CD4-positive, CD25-positive, alpha-beta regulatory T cell (primary cell): ENCODE measurements around the gene VKORC1L1. TPM values are rescaled to one million over a fixed set of nuclear protein-coding genes. Genes with fewer than 3 reads are reported as not detected.

Experiments
- ATAC-seq, 2 donors: fragments of 150-1000 bp; cut with Tn5 transposase; one replicate each; pipeline ENCODE4 v1.10.0; 2021; ENCODE audit warnings: low read depth in 2 of 2, moderate number of reproducible peaks in 2 of 2, moderate library complexity in 1 of 2
- DNase-seq, 3 donors: peaks; one replicate each; pipeline versions ENCODE4 v3.0.0 to v3.0.0-alpha.2; 2012 to 2022; ENCODE audit warnings: mixed read lengths in 1 of 3
- H3K27ac ChIP-seq: one replicate; pipeline ENCODE4 v1.7.0; 2013; ENCODE audit warnings: mild to moderate bottlenecking, low read length; ENCODE audit not compliant: insufficient read depth, poor library complexity, severe bottlenecking
- H3K27me3 ChIP-seq: one replicate; pipeline ENCODE4 v1.7.0; 2013; ENCODE audit warnings: low read length; ENCODE audit not compliant: control insufficient read depth, insufficient read depth
- H3K36me3 ChIP-seq: one replicate; pipeline ENCODE4 v1.7.0; 2013; ENCODE audit warnings: mild to moderate bottlenecking, low read length, moderate library complexity; ENCODE audit not compliant: control insufficient read depth, insufficient read depth
- H3K4me1 ChIP-seq: 2 replicates; pipeline ENCODE4 v1.7.0; 2013; ENCODE audit warnings: mild to moderate bottlenecking, low read length; ENCODE audit not compliant: insufficient read depth, control insufficient read depth, poor library complexity, severe bottlenecking
- H3K4me3 ChIP-seq: one replicate; pipeline ENCODE4 v1.7.0; 2013; ENCODE audit warnings: low read depth, mild to moderate bottlenecking, low read length, moderate library complexity
- H3K9me3 ChIP-seq, 2 experiments: 1 replicate in 1 of 2; 2 replicates in 1 of 2; pipeline ENCODE4 v1.7.0; 2013; ENCODE audit warnings: low read length in 2 of 2, mild to moderate bottlenecking in 1 of 2, moderate library complexity in 1 of 2; ENCODE audit not compliant: control insufficient read depth in 2 of 2
- H3K27ac Mint-ChIP-seq, 3 donors: one replicate each; pipeline ENCODE4 v1.8.0; 2020 to 2022; ENCODE audit warnings: mild to moderate bottlenecking in 3 of 3, mixed read lengths in 3 of 3, moderate library complexity in 2 of 3
- H3K27me3 Mint-ChIP-seq: one replicate; pipeline ENCODE4 v1.8.0; 2022; ENCODE audit warnings: mild to moderate bottlenecking, mixed read lengths
- H3K36me3 Mint-ChIP-seq: one replicate; pipeline ENCODE4 v1.8.0; 2020; ENCODE audit warnings: mixed read lengths
- H3K4me1 Mint-ChIP-seq, 4 donors: one replicate each; pipeline ENCODE4 v1.8.0; 2020 to 2022; ENCODE audit warnings: mixed read lengths in 4 of 4, mild to moderate bottlenecking in 1 of 4
- H3K4me3 Mint-ChIP-seq, 4 donors: one replicate each; pipeline ENCODE4 v1.8.0; 2020 to 2022; ENCODE audit warnings: mild to moderate bottlenecking in 4 of 4, mixed read lengths in 4 of 4, moderate library complexity in 3 of 4
- H3K9me3 Mint-ChIP-seq, 7 donors: one replicate each; pipeline ENCODE4 v1.8.0; 2020 to 2022; ENCODE audit warnings: mixed read lengths in 7 of 7, mild to moderate bottlenecking in 3 of 7, moderate library complexity in 2 of 7
- polyA plus RNA-seq, 4 donors: library from polyadenylated mRNA; unstranded; fragments of 300-500 nt; fragmentation: Illumina TruSeq; gene quantifications; one replicate each; pipeline ENCODE4 v1.2.3, GENCODE V29; 2021
- total RNA-seq: library from RNA; stranded (reverse); gene quantifications from one replicate; pipeline ENCODE4 v1.2.3, GENCODE V29; 2022

Gene VKORC1L1
- total and polyA plus RNA-seq, 5 donors from 2014 or later: 3.7 to 5.5 (median 3.9) TPM

GRCh38 chr7:65946904-65947303, 74.0 kb downstream of the VKORC1L1 start:
- Histone ChIP-seq H3K4me3 (no peak overlapping the region), H3K4me1 (no peaks in the 10 kb centered on the region), H3K36me3 (no peaks in the 10 kb centered on the region), H3K27ac (no peak overlapping the region), H3K27me3 (no peaks in the 10 kb centered on the region), H3K9me3 (no peaks in the 10 kb centered on the region)
- peak in 1 of 3 donors; percentile 5 for DNase-seq
- no peaks in the 10 kb centered on the region for H3K27me3 Mint-ChIP-seq
- peaks cover 0 to 9% (median 0%) of the 10 kb centered on the region in 4 donors for H3K4me1 Mint-ChIP-seq
- H3K4me3 Mint-ChIP-seq: no peak overlapping the region
- H3K36me3 Mint-ChIP-seq: no peaks in the 10 kb centered on the region
- no peak for ATAC-seq
- no peak overlapping the region for H3K27ac Mint-ChIP-seq
- no peaks in the 10 kb centered on the region for H3K9me3 Mint-ChIP-seq

GRCh38 chr7:65951837-65952578, 79.1 kb downstream of the VKORC1L1 start:
- Mint-ChIP-seq H3K9me3 (no peaks in the 10 kb centered on the region), H3K4me3 (peak overlapping the region in 1 of 4 donors; percentile 28), H3K27me3 (no peaks in the 10 kb centered on the region), H3K36me3 (peaks cover 18% of the 10 kb centered on the region), H3K4me1 (peaks cover 0 to 9% (median 0%) of the 10 kb centered on the region in 4 donors), H3K27ac (no peak overlapping the region)
- Histone ChIP-seq H3K27ac (no peak overlapping the region), H3K9me3 (no peaks in the 10 kb centered on the region), H3K27me3 (no peaks in the 10 kb centered on the region), H3K4me1 (no peaks in the 10 kb centered on the region), H3K36me3 (peaks cover 21% of the 10 kb centered on the region), H3K4me3 (no peak overlapping the region)
- DNase-seq (no peak), ATAC-seq (no peak)

GRCh38 chr7:65953001-65953720, 80.3 kb downstream of the VKORC1L1 start:
- H3K4me3 Mint-ChIP-seq: no peak overlapping the region
- no peak for ATAC-seq

DNA sequence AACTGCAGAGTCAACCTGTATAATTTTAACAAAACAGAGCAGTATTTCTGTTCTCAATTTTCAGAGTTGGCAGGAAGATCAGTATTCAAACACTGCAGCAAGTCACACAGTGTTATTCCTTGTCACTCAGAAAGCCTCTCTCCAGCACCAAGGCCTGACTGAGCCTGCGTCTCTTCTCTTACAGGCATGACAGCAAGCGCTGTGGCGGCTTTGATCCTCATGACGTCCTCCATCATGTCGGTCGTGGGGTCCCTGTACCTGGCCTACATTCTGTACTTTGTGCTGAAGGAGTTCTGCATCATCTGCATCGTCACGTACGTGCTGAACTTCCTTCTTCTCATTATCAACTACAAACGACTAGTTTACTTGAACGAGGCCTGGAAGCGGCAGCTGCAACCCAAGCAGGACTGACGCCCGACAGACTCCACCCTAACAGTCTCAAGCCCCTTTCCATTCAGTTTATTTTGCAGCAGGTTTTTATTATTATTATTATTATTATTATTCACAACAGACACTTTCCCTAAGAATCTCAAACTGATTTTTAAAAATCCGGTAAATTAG, 81.1 kb downstream of the VKORC1L1 start:
- no peaks in the 10 kb centered on the region for H3K9me3 ChIP-seq
- peaks cover 26% of the 10 kb centered on the region for H3K36me3 ChIP-seq
- no peaks in the 10 kb centered on the region for H3K4me1 ChIP-seq
- H3K27ac ChIP-seq: no peak overlapping the region
- H3K27me3 ChIP-seq: no peaks in the 10 kb centered on the region
- no peak overlapping the region for H3K4me3 ChIP-seq
- no peaks in the 10 kb centered on the region for H3K27me3 Mint-ChIP-seq
- peaks cover 0 to 9% (median 1%) of the 10 kb centered on the region in 4 donors for H3K4me1 Mint-ChIP-seq
- ATAC-seq (no peak), DNase-seq (no peak)
- H3K9me3 Mint-ChIP-seq: no peaks in the 10 kb centered on the region
- H3K27ac Mint-ChIP-seq: no peak overlapping the region
- H3K4me3 Mint-ChIP-seq: no peak overlapping the region
- H3K36me3 Mint-ChIP-seq: peaks cover 29% of the 10 kb centered on the region

More at GRCh38 chr7:65953001-65953720, 80.3 kb downstream of the VKORC1L1 start:
- peak overlapping the region in 2 of 3 donors; percentile 35 to 55 for H3K27ac Mint-ChIP-seq
- Histone ChIP-seq H3K4me1 (no peaks in the 10 kb centered on the region), H3K36me3 (peaks cover 21% of the 10 kb centered on the region), H3K27ac (no peak overlapping the region), H3K4me3 (no peak overlapping the region), H3K27me3 (no peaks in the 10 kb centered on the region), H3K9me3 (no peaks in the 10 kb centered on the region)
- H3K4me1 Mint-ChIP-seq: peaks cover 0 to 9% (median 0%) of the 10 kb centered on the region in 4 donors
- DNase-seq: no peak
- no peaks in the 10 kb centered on the region for H3K9me3 Mint-ChIP-seq
- peaks cover 22% of the 10 kb centered on the region for H3K36me3 Mint-ChIP-seq
- H3K27me3 Mint-ChIP-seq: no peaks in the 10 kb centered on the region

DNA sequence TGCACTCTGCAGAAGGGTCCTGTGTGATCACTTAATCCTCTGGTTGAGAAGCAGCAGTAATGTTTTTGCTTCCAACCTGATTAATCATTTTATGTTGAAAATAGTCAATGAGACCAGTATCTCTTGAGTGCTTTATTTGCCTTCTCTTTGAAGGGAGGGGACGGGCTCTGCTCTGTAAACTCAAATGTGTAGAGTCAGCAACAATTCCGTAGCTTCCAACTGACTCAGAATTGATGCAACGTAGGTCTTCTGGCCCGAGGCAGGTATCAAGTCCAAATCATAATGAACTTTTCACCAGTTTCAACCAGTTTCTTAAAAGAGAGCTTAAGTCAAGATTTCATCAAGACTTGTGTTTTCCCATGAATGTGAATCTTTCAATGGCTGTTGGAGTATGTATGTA, 82.8 kb downstream of the VKORC1L1 start:
- H3K36me3 Mint-ChIP-seq: peaks cover 42% of the 10 kb centered on the region
- H3K4me1 Mint-ChIP-seq: peaks cover 0 to 3% (median 0%) of the 10 kb centered on the region in 4 donors
- H3K9me3 Mint-ChIP-seq: no peaks in the 10 kb centered on the region
- Histone ChIP-seq H3K4me1 (no peaks in the 10 kb centered on the region), H3K4me3 (no peak overlapping the region), H3K36me3 (peaks cover 37% of the 10 kb centered on the region), H3K9me3 (no peaks in the 10 kb centered on the region), H3K27ac (no peak overlapping the region), H3K27me3 (no peaks in the 10 kb centered on the region)
- no peak overlapping the region for H3K27ac Mint-ChIP-seq
- DNase-seq (no peak), ATAC-seq (no peak)
- no peak overlapping the region for H3K4me3 Mint-ChIP-seq
- no peaks in the 10 kb centered on the region for H3K27me3 Mint-ChIP-seq

- no peak overlapping the region for H3K27ac Mint-ChIP-seq
- Histone ChIP-seq H3K4me1 (no peaks in the 10 kb centered on the region), H3K9me3 (no peaks in the 10 kb centered on the region), H3K27ac (no peak overlapping the region), H3K27me3 (no peaks in the 10 kb centered on the region), H3K36me3 (peaks cover 66% of the 10 kb centered on the region), H3K4me3 (no peak overlapping the region)
- DNase-seq (no peak), ATAC-seq (no peak)
- H3K9me3 Mint-ChIP-seq: peaks cover 0 to 1% (median 0%) of the 10 kb centered on the region in 7 donors
- no peak overlapping the region for H3K4me3 Mint-ChIP-seq
- H3K4me1 Mint-ChIP-seq: peaks cover 0 to 3% (median 0%) of the 10 kb centered on the region in 4 donors
- H3K27me3 Mint-ChIP-seq: no peaks in the 10 kb centered on the region
- peaks cover 43% of the 10 kb centered on the region for H3K36me3 Mint-ChIP-seq
These were observed 87.6 kb downstream of the VKORC1L1 start for GRCh38 chr7:65960351-65961074.

GRCh38 chr7:65962033-65962432, 89.2 kb downstream of the VKORC1L1 start:
- DNase-seq (no peak), ATAC-seq (no peak)
- no peaks in the 10 kb centered on the region for H3K4me1 ChIP-seq
- Mint-ChIP-seq H3K27ac (no peak overlapping the region), H3K4me3 (no peak overlapping the region), H3K36me3 (peaks cover 44% of the 10 kb centered on the region), H3K27me3 (no peaks in the 10 kb centered on the region), H3K4me1 (peaks cover 0 to 3% (median 0%) of the 10 kb centered on the region in 4 donors), H3K9me3 (peaks cover 0 to 1% (median 0%) of the 10 kb centered on the region in 7 donors)
- peaks cover 71% of the 10 kb centered on the region for H3K36me3 ChIP-seq
- no peak overlapping the region for H3K27ac ChIP-seq
- no peak overlapping the region for H3K4me3 ChIP-seq
- no peaks in the 10 kb centered on the region for H3K9me3 ChIP-seq
- H3K27me3 ChIP-seq: no peaks in the 10 kb centered on the region
